NCI-H2107 (cell line): Measurements from ENCODE around the gene FOXC1.

Experiments used
- DNase-seq: peaks from one replicate; lab custom pipeline; 2025; lab: John Stamatoyannopoulos, UW

FOXC1 gene

GRCh38 chr6:1643830-1644445 is 34.2 kb downstream of the FOXC1 start:
- DNase-seq: no peak

GRCh38 chr6:1644516-1645060 is 34.9 kb downstream of the FOXC1 start:
- no peak for DNase-seq

GRCh38 chr6:1645466-1646185 is 35.9 kb downstream of the FOXC1 start:
- no peak for DNase-seq

- DNase-seq: no peak
Observed at GRCh38 chr6:1651362-1651761, 41.6 kb downstream of the FOXC1 start.

GRCh38 chr6:1652842-1653241 is 43.1 kb downstream of the FOXC1 start:
- no peak for DNase-seq

- no peak for DNase-seq
Observed at GRCh38 chr6:1654054-1654453, 44.3 kb downstream of the FOXC1 start.

- no peak for DNase-seq
Observed at GRCh38 chr6:1657116-1657770, 47.5 kb downstream of the FOXC1 start.

- no peak for DNase-seq
Observed at GRCh38 chr6:1657771-1658165, 48.1 kb downstream of the FOXC1 start.

GRCh38 chr6:1658212-1659005 is 48.7 kb downstream of the FOXC1 start:
- no peak for DNase-seq

- DNase-seq: no peak
Observed at GRCh38 chr6:1659816-1660215, 50.1 kb downstream of the FOXC1 start.

- DNase-seq: no peak
Observed at GRCh38 chr6:1662534-1662933, 52.8 kb downstream of the FOXC1 start.
